IPS-15b (cell line): ENCODE results near the gene MICAL2.

ENCODE experiments used
- H3K27me3 ChIP-seq: one replicate; pipeline ENCODE4 v1.6.1; 2013; ENCODE audit warnings: low read length; ENCODE audit not compliant: control insufficient read depth, insufficient read depth
- H3K36me3 ChIP-seq: one replicate; pipeline ENCODE4 v1.6.1; 2013; ENCODE audit warnings: low read length; ENCODE audit not compliant: control insufficient read depth, insufficient read depth
- H3K4me1 ChIP-seq: one replicate; pipeline ENCODE4 v1.6.1; 2013; ENCODE audit warnings: mild to moderate bottlenecking, low read length; ENCODE audit not compliant: control insufficient read depth, insufficient read depth
- H3K4me3 ChIP-seq: one replicate; pipeline ENCODE4 v1.5.1; 2013; ENCODE audit warnings: low read depth, low read length
- H3K9ac ChIP-seq: one replicate; pipeline ENCODE4 v1.6.1; 2013; ENCODE audit warnings: low read depth, mild to moderate bottlenecking, low read length
- H3K9me3 ChIP-seq: one replicate; pipeline ENCODE4 v1.6.1; 2013; ENCODE audit warnings: mild to moderate bottlenecking, low read length; ENCODE audit not compliant: control insufficient read depth, insufficient read depth

The MICAL2 gene

DNA sequence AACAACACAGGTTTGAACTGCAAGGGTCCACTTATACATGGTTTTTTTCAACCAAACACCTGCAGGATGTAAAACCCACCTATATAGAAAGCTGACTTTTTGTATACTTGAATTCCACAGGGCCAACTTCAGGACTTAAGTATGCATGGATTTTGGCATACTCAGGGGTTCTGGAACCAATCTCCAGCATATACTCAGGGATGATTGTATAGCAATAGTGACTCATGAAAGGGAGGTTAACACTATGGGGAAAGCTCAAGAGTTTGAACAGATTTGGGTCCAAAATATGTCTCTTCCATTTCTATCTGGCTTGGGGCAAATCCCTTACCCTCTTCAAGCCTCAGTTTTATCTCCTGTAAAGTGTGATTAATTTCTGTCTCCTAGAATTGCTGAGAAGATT is 94.9 kb downstream of the MICAL2 start:
- H3K27me3 ChIP-seq, result no peaks in the 10 kb centered on the region
- H3K9ac ChIP-seq, result no peak overlapping the region
- H3K9me3 ChIP-seq, result no peaks in the 10 kb centered on the region
- H3K4me3 ChIP-seq, result no peak overlapping the region
- H3K4me1 ChIP-seq, result no peaks in the 10 kb centered on the region
- no peaks in the 10 kb centered on the region for H3K36me3 ChIP-seq

DNA sequence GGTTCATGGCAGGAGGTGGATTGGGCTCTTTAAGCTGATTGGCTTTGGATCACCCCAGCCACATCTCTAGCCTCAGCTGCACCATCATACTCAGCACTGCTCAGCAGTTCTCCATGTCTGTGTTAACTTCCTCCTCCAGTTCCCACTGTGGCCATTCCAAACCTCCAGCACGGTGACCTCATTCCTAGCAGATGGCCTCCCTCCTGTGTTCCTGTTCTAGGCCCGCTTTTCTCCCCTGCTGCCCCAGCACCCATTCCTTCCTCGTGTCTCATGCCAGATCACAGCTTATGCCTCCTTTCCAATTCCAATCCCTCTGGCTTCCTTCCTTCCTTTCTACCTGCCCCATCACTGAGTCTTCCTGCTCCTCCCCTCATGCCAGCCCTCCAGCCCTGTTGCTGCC is 96.1 kb downstream of the MICAL2 start:
- Histone ChIP-seq H3K36me3 (no peaks in the 10 kb centered on the region), H3K4me1 (no peaks in the 10 kb centered on the region), H3K27me3 (no peaks in the 10 kb centered on the region), H3K9ac (no peak overlapping the region), H3K4me3 (no peak overlapping the region), H3K9me3 (no peaks in the 10 kb centered on the region)

DNA sequence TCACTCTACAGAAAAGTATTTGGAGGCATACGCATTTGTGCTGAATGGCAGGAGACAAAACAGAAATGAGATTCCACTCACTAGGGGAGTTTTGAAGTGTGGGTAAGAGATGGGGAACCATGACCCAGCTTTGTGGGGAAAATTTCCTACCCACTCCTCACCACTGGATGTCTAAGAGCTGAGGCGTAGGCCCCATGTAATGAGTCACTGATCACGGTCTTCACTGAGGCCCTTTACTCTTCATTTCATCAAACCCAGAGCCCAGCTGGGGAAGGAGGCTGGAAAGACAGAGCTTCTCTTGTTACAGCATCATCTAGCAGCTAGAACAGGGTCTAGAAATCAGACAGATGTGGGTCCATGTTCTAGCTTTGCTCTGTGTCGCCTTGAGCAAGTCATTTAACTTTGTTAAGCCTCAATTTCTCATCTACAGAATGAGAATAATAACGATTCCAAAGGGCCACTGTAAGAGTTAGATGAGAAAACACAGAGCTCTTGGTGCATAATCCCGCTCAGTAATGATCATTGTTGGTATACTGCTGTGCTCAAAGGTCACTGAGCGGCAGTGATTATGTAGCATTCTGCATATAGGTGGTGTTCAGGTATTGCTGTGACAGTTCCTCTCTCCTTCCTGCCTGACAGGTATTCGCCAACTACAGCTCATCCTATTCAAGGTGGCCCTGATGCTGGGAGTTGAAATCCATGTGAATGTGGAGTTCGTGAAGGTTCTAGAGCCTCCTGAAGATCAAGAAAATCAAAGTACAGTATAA is 97.2 kb downstream of the MICAL2 start:
- Histone ChIP-seq H3K9ac (no peak overlapping the region), H3K4me1 (no peaks in the 10 kb centered on the region), H3K36me3 (no peaks in the 10 kb centered on the region), H3K4me3 (no peak overlapping the region), H3K9me3 (no peaks in the 10 kb centered on the region), H3K27me3 (no peaks in the 10 kb centered on the region)

DNA sequence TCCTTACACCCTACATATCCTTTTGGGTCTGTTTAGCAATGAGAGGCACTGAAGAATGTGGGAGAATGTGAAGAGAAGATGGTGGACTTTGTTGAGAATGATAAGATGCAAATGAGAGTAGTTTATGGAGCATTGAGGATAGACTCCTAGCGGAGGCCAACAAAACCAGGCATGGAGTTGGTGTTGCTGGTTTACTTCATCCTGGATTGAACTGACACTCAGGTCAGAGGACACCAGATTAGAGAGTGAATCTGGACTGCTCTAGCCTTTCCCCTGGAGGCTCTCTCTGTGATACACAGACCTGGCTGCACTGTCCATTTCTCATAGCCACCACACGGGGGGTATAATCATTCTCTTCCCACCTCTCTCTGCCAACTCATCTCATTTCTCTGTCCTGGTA is 98.7 kb downstream of the MICAL2 start:
- no peak overlapping the region for H3K9ac ChIP-seq
- H3K9me3 ChIP-seq, result no peaks in the 10 kb centered on the region
- no peaks in the 10 kb centered on the region for H3K36me3 ChIP-seq
- no peaks in the 10 kb centered on the region for H3K27me3 ChIP-seq
- H3K4me3 ChIP-seq, result no peak overlapping the region
- H3K4me1 ChIP-seq, result no peaks in the 10 kb centered on the region

DNA sequence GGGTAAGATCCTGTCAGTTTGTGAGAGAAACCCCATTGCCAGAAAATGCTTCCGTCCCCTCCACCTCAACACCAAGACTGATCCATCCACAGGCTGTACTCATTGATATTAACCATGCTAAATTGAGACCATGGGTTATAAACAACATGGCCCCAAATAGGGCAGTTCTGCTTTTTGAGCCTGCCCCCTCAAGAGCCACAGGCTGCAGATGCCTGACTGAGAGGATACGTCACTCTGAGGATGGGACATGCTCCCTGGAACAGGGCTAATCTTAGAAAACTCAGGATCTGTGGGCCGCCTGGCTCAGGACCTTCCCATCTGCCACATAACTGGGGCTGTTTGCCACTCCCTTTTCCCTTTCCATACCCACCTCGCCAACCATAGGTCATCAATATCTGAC is 99.8 kb downstream of the MICAL2 start:
- no peak overlapping the region for H3K4me3 ChIP-seq
- no peaks in the 10 kb centered on the region for H3K36me3 ChIP-seq
- H3K4me1 ChIP-seq, result peaks cover 3% of the 10 kb centered on the region
- H3K9me3 ChIP-seq, result no peaks in the 10 kb centered on the region
- H3K9ac ChIP-seq, result no peak overlapping the region
- no peaks in the 10 kb centered on the region for H3K27me3 ChIP-seq

DNA sequence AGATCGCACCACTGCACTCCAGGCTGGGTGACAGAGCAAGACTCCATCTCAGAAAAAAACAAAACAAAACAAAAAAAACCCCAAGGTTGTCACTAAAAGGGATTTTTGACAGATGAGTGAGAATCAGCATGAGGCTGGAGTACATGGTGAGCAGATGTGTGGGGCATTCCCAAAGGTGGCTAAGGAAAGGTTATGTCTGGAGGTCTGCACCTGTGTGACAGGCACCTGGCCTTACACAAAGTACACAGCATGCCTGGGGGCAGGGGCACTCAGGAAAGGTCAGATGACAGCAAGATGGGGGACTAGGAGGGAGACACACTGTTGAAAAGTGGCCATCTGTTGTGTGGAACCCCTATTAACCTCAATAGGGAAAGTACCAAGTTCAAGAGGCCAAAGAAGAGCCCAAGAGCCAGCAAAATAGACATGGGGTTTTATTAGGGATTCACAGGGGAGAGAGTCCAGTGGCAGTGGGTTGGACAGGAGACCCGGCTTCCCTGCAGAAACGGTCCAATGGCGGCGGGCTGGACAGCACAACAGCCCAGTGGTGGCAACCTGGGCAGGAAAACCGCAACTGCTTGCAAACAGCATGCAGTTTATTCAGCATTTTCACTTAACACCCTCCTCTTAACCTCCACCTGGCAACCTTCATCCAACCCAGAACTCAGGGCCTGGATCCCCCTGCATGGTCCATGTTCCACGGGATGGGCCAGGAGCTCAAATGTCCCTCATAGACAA is 101.1 kb downstream of the MICAL2 start:
- no peak overlapping the region for H3K9ac ChIP-seq
- H3K27me3 ChIP-seq, result no peaks in the 10 kb centered on the region
- no peaks in the 10 kb centered on the region for H3K36me3 ChIP-seq
- no peak overlapping the region for H3K4me3 ChIP-seq
- no peaks in the 10 kb centered on the region for H3K9me3 ChIP-seq
- H3K4me1 ChIP-seq, result peaks cover 3% of the 10 kb centered on the region

DNA sequence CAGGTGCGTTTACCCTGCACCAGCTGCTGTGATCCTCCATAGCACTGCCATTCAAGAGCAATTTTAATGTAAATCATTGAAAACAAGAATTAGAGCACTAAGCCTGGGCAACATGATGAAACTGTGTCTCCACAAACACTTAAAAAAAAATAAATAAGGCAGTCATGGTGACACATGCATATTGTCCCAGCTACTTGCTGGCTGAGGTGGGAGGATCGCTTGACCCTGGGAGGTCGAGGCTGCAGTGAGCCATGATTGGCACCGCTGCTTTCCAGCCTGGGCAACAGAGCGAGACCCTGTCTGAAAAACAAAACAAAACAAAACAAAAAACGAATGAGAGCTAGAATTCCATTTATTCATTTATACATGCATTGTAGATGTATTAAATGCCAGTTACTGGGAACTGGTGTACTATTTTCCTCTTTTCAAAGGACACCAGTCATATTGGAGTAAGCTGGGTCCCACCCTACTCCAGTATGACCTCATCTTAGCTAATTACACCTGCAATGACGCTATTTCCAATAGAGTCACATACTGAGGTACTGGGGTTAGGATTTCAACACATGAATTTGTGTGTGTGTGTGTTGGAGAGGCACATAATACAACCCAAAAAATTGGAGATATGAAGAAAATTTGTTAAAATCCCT is 101.9 kb downstream of the MICAL2 start:
- no peaks in the 10 kb centered on the region for H3K9me3 ChIP-seq
- peaks cover 3% of the 10 kb centered on the region for H3K4me1 ChIP-seq
- H3K27me3 ChIP-seq, result no peaks in the 10 kb centered on the region
- H3K36me3 ChIP-seq, result no peaks in the 10 kb centered on the region
- H3K4me3 ChIP-seq, result no peak overlapping the region
- no peak overlapping the region for H3K9ac ChIP-seq

DNA sequence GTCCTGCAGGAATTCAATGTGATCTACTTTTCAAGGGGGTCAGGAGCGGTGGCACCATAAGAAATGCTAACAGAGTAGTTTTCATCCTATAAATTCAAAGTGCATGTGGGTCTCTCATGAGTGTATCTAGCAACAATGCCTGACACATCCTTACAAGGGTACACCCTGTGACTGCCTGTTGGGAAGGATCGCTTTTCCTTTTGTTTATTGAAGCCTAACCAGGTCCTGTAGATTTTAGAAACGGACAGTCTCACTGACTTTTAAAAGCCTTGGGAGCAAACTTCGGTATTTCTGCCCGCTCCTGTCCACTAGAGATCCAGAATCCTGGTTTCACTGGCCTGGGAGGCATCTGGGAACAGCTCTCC is 102.4 kb downstream of the MICAL2 start:
- no peaks in the 10 kb centered on the region for H3K27me3 ChIP-seq
- no peak overlapping the region for H3K4me3 ChIP-seq
- no peaks in the 10 kb centered on the region for H3K36me3 ChIP-seq
- H3K9me3 ChIP-seq, result no peaks in the 10 kb centered on the region
- H3K4me1 ChIP-seq, result peaks cover 3% of the 10 kb centered on the region
- no peak overlapping the region for H3K9ac ChIP-seq

DNA sequence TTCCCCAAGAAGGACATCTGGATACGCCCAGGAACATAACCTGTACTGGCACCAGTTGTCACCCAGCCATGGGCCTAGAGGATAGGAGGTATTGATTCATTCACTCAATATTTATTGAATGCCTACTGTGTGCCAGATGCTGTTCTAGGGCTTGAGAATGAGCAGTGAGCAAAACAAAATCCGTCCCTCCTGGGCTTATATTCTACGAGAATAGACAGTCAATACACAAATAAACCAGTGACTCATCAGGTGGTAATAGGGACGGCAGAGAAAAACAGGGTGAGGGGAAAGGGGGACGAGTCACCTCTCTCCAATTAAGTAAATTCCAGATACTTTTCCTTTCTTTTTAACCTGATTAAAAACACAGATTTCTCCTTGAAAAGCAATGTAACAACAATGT is 103.5 kb downstream of the MICAL2 start:
- H3K4me1 ChIP-seq, result peaks cover 3% of the 10 kb centered on the region
- no peaks in the 10 kb centered on the region for H3K36me3 ChIP-seq
- H3K9ac ChIP-seq, result no peak overlapping the region
- no peaks in the 10 kb centered on the region for H3K27me3 ChIP-seq
- H3K9me3 ChIP-seq, result no peaks in the 10 kb centered on the region
- H3K4me3 ChIP-seq, result no peak overlapping the region

DNA sequence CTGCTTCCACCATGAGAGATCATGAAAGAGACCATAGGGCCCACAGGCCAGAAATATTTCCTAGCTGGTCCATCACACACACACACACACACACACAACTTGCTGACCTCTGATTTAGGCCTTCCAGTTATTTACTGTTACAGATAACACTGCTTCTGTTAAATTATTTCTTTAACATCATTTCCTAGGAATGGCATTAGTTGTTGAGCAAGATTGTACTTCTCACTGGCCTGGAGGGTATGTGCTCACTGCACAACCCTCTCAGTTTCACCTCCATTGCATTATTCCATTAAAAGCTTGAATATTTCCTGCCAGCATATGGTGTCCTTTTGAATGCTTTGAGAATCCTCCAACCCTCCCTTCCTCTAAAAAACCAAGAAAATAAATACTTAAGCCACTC is 104.4 kb downstream of the MICAL2 start:
- H3K9me3 ChIP-seq, result no peaks in the 10 kb centered on the region
- peaks cover 3% of the 10 kb centered on the region for H3K4me1 ChIP-seq
- H3K27me3 ChIP-seq, result no peaks in the 10 kb centered on the region
- H3K4me3 ChIP-seq, result no peak overlapping the region
- H3K9ac ChIP-seq, result no peak overlapping the region
- no peaks in the 10 kb centered on the region for H3K36me3 ChIP-seq

DNA sequence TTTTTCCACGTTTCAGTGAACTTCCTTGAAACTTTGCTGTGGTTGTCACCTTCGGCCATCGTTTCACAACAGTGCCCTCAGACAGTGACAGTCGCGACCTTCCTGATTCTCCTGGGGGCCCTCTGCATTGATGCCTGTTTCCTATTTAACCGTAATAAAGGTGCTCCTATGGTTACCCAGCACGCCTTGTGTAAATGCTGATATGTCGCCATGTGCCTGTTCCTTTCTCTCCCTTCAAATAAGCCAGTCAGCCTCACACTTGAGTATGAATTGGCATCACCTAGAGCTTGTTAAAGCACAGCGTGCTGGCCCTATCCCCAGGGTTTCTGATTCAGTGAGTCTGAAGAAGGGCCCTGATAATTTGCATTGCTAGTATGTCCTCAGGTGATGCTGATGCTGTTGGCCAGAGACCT is 104.8 kb downstream of the MICAL2 start:
- Histone ChIP-seq H3K4me3 (no peak overlapping the region), H3K27me3 (no peaks in the 10 kb centered on the region), H3K4me1 (peaks cover 3% of the 10 kb centered on the region), H3K9ac (no peak overlapping the region), H3K9me3 (no peaks in the 10 kb centered on the region), H3K36me3 (no peaks in the 10 kb centered on the region)

DNA sequence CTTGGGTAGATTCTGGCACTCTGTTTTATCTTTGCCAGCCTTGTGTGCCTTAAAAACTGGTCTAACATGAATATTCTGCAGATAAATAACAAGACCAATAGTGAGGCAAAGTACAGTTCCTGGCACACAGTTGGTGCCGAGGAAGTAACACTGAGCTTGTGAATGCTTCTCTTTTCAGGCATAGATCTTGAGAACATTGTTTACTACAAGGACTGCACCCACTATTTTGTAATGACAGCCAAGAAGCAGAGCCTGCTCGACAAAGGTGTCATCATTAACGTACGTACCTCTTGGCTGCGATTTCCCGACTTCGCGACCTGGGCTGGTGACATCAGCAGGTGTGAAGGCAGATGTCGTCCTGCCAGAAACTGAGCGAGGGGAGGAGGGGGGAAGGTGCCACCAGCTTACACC is 105.7 kb downstream of the MICAL2 start:
- H3K4me3 ChIP-seq, result no peak overlapping the region
- peaks cover 3% of the 10 kb centered on the region for H3K4me1 ChIP-seq

More for the DNA sequence above, 105.7 kb downstream of the MICAL2 start:
- Histone ChIP-seq H3K9me3 (no peaks in the 10 kb centered on the region), H3K36me3 (no peaks in the 10 kb centered on the region), H3K9ac (no peak overlapping the region), H3K27me3 (no peaks in the 10 kb centered on the region)
